Transverse colon (tissue), 3 donors: ENCODE measurements around the gene SLC39A9.

Experiments used
- CTCF ChIP-seq, 5 experiments: fragments of 200-600 bp in 3 of 5; fragments of 450-650 bp in 2 of 5; sonication (generic) in 3 of 5; IDR thresholded peaks; 1 replicate in 2 of 5; 2 replicates in 3 of 5; pipeline ENCODE4 v1.5.1; 2016 to 2017; ENCODE audit warnings: antibody characterized with exemption in 5 of 5, inconsistent platforms in 3 of 5, mild to moderate bottlenecking in 2 of 5, moderate library complexity in 1 of 5
- EP300 ChIP-seq: sonication (generic); formaldehyde crosslinking; IDR thresholded peaks from one replicate; pipeline ENCODE4 v1.6.1; 2017; ENCODE audit warnings: antibody characterized with exemption, low read depth
- POLR2A ChIP-seq: fragments of 450-650 bp; IDR thresholded peaks from one replicate; pipeline ENCODE4 v1.6.1; 2016; ENCODE audit warnings: antibody characterized with exemption, mild to moderate bottlenecking, moderate library complexity

- TF ChIP-seq CTCF (IDR thresholded peaks at IDR 0.05) (no peak), POLR2A (no peak), EP300 (no peak)
These were observed 75.5 kb downstream of the SLC39A9 start for GRCh38 chr14:69473946-69474345.
